Measurements from ENCODE around the gene UTP4.

The UTP4 gene

GRCh38 chr16:69171325-69172084 is 39.1 kb downstream of the UTP4 start:
- TF ChIP-seq CTCF (IDR thresholded peaks at IDR 0.05; ENCODE audit: low read depth, low read length, missing control alignments) = no peak
- H3K4me3 ChIP-seq (ENCODE audit: low read depth, low read length) = no peak overlapping the region
- DNase-seq (ENCODE audit: low read depth) = no peak
- in situ Hi-C loops (cut with HindIII; ENCODE audit: low sequenced_read_pairs) = no loop called here

GRCh38 chr16:69176033-69176800 is 43.8 kb downstream of the UTP4 start:
- H3K4me3 ChIP-seq (ENCODE audit: low read depth, low read length) = no peak overlapping the region
- no peak for TF ChIP-seq CTCF (IDR thresholded peaks at IDR 0.05; ENCODE audit: low read depth, low read length, missing control alignments)
- in situ Hi-C loops (cut with HindIII; ENCODE audit: low sequenced_read_pairs) = no loop called here
- peak; percentile 55 for DNase-seq (ENCODE audit: low read depth)

GRCh38 chr16:69179328-69180010 is 47.0 kb downstream of the UTP4 start:
- no peak overlapping the region for H3K4me3 ChIP-seq (ENCODE audit: low read depth, low read length)
- DNase-seq (ENCODE audit: low read depth) = peak; percentile 86
- in situ Hi-C loops (cut with HindIII; ENCODE audit: low sequenced_read_pairs) = no loop called here

DNA sequence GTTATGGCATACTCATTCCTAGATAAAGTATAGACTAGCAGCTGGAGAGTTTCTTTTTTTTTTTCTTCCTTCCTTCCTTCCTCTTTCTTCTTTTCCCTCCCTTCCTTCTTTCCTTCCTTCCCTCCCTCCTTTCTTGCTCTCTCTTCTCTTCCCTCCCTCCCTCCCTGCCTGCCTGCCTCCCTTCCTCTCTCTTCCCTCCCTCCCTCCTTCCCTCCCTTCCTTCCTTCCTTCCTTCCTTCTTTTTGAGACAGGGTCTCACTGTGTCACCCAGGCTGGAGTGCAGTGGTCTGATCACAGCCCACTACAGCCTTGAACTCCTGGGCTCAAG is 47.5 kb downstream of the UTP4 start:
- no peak overlapping the region for H3K4me3 ChIP-seq (ENCODE audit: low read depth, low read length)
- TF ChIP-seq CTCF (IDR thresholded peaks at IDR 0.05; ENCODE audit: low read depth, low read length, missing control alignments) = no peak
- in situ Hi-C loops (cut with HindIII; ENCODE audit: low sequenced_read_pairs) = no loop called here
- no peak for DNase-seq (ENCODE audit: low read depth)

More at GRCh38 chr16:69179328-69180010, 47.0 kb downstream of the UTP4 start:
- no peak for TF ChIP-seq CTCF (IDR thresholded peaks at IDR 0.05; ENCODE audit: low read depth, low read length, missing control alignments)

DNA sequence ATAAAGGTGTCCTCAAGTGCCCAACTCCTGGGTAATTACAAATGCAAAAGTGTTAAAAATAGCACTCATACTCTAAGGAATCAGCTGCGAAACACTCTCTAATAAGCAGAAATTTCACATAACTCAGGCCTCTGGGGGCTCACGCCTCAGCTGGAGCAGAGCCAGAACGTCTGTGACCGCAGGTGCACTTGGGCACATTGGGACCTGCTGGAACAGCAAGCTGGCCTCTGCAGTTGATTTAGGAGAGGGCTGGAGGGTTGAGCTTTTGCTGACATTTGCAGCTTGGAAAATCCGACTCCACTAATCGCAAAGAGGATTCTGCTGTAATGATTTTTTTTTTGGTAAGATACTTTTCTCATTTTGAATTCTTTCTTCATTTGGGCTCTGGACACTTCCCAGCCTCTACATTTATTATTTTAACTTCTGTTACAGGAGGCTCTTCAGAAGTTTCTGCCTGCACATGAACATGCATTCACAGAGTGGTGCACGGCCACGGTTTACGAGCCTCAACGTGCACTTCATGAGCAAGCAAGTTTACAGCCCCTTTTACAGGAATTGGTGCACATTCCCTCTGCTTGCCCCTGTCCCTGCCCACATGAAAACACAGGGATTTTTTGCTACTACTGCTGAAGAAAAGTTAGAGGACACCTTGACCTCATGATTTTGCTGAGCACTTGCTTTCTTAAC is 50.4 kb downstream of the UTP4 start:
- no peak overlapping the region for H3K4me3 ChIP-seq (ENCODE audit: low read depth, low read length)
- DNase-seq (ENCODE audit: low read depth) = no peak
- in situ Hi-C loops (cut with HindIII; ENCODE audit: low sequenced_read_pairs) = no loop called here
- no peak for TF ChIP-seq CTCF (IDR thresholded peaks at IDR 0.05; ENCODE audit: low read depth, low read length, missing control alignments)
